HepG2 (cell line): ENCODE measurements around the gene KCNIP4.

Experiments used
- CBX1 ChIP-seq: IDR thresholded peaks from one replicate; pipeline ENCODE4 v1.6.1; 2016; ENCODE audit warnings: antibody characterized with exemption, low read depth
- CTCF ChIP-seq: sonication (generic); formaldehyde crosslinking; IDR thresholded peaks from 2 replicates; pipeline ENCODE4 v1.5.0; 2020; ENCODE audit warnings: mild to moderate bottlenecking, missing genetic modification reagents, moderate library complexity
- E2F1 ChIP-seq: sonication (generic); formaldehyde crosslinking; IDR thresholded peaks from 2 replicates; pipeline ENCODE4 v1.5.0; 2020; ENCODE audit warnings: missing genetic modification reagents
- MXD1 ChIP-seq: sonication (generic); formaldehyde crosslinking; IDR thresholded peaks from 2 replicates; pipeline ENCODE4 v1.4.0; 2020; ENCODE audit warnings: mild to moderate bottlenecking, missing genetic modification reagents
- MYC ChIP-seq: sonication (generic); formaldehyde crosslinking; IDR thresholded peaks from 2 replicates; pipeline ENCODE4 v1.9.0; 2021; ENCODE audit warnings: missing genetic modification reagents, borderline replicate concordance
- PRDM10 ChIP-seq: sonication (generic); formaldehyde crosslinking; IDR thresholded peaks from 2 replicates; pipeline ENCODE4 v1.4.0; 2020; ENCODE audit warnings: low read depth, missing genetic modification reagents
- U2AF1 ChIP-seq: fragments of 200-400 bp; formaldehyde crosslinking; optimal IDR thresholded peaks from 2 replicates; pipeline ENCODE3; 2017; ENCODE audit warnings: mild to moderate bottlenecking, low read depth, low read length
- USF2 ChIP-seq, 2 experiments: sonication (generic) in 1 of 2; formaldehyde crosslinking in 1 of 2; IDR thresholded peaks; 2 replicates each; pipeline versions ENCODE4 v1.5.1 to v1.6.1; 2011 to 2020; ENCODE audit warnings: borderline replicate concordance in 1 of 2, low read depth in 1 of 2, low read length in 1 of 2, mild to moderate bottlenecking in 1 of 2, missing genetic modification reagents in 1 of 2, moderate library complexity in 1 of 2
- ZBTB21 ChIP-seq: sonication (generic); formaldehyde crosslinking; IDR thresholded peaks from 2 replicates; pipeline ENCODE4 v1.4.0; 2020; ENCODE audit warnings: missing genetic modification reagents
- ZBTB25 ChIP-seq: IDR thresholded peaks from 2 replicates; pipeline ENCODE4 v1.6.1; 2018; ENCODE audit warnings: missing genetic modification reagents

GRCh38 chr4:21893136-21893535 is 55.4 kb downstream of the KCNIP4 start:
- TF ChIP-seq ZBTB21 = no peak
- TF ChIP-seq ZBTB25 (CRISPR knock-in tag) = no peak
- no peak for TF ChIP-seq PRDM10 (CRISPR knock-in tag)
- TF ChIP-seq E2F1 = no peak
- TF ChIP-seq MYC = no peak
- no peak for TF ChIP-seq CBX1
- TF ChIP-seq MXD1 (CRISPR knock-in tag) = no peak
- no peak for TF ChIP-seq USF2 (IDR thresholded peaks at IDR 0.05; ENCODE audit: low read depth, low read length)
- no peak for TF ChIP-seq USF2 (CRISPR knock-in tag; IDR thresholded peaks at IDR 0.05; ENCODE audit: borderline replicate concordance)
- no peak for TF ChIP-seq CTCF
- TF ChIP-seq U2AF1 = no peak
